SU-DHL-6 (cell line): ENCODE data around the gene OR2A25.

Experiments
- H2AFZ ChIP-seq: fragments of 200-600 bp; sonication (generic); 2 replicates; pipeline ENCODE4 v1.6.1; 2014; ENCODE audit warnings: low read depth, mild to moderate bottlenecking, moderate library complexity, mixed read lengths, antibody characterized with exemption, low read length; ENCODE audit not compliant: severe bottlenecking
- H3F3A ChIP-seq: fragments of 200-600 bp; shearing (Covaris generic); 2 replicates; pipeline ENCODE4 v1.6.0; 2016; ENCODE audit warnings: antibody characterized with exemption, mild to moderate bottlenecking; ENCODE audit not compliant: insufficient read depth
- H3K27ac ChIP-seq: fragments of 200-600 bp; sonication (generic); 2 replicates; pipeline ENCODE4 v1.5.1; 2016; ENCODE audit warnings: low read depth, mild to moderate bottlenecking, low read length, moderate library complexity, mixed read lengths
- H3K27me3 ChIP-seq: fragments of 200-600 bp; sonication (generic), shearing (Covaris generic); 2 replicates; pipeline ENCODE4 v1.6.0; 2014; ENCODE audit warnings: mild to moderate bottlenecking, low read length
- H3K36me3 ChIP-seq: fragments of 200-600 bp; sonication (generic); 2 replicates; pipeline ENCODE4 v1.6.1; 2014; ENCODE audit warnings: mild to moderate bottlenecking, low read length, mixed read lengths
- H3K4me2 ChIP-seq: fragments of 300-600, 200-600 bp; shearing (Covaris generic), sonication (generic); 2 replicates; pipeline ENCODE4 v1.6.0; 2014; ENCODE audit warnings: low read length, low read depth, mild to moderate bottlenecking; ENCODE audit not compliant: poor library complexity, severe bottlenecking
- H3K4me3 ChIP-seq: fragments of 200-600 bp; sonication (generic); 2 replicates; pipeline ENCODE4 v1.5.1; 2014; ENCODE audit warnings: antibody characterized with exemption, low read length, mild to moderate bottlenecking, mixed read lengths; ENCODE audit not compliant: insufficient read depth, poor library complexity, severe bottlenecking
- H3K79me2 ChIP-seq: fragments of 200-600 bp; sonication (generic); 2 replicates; pipeline ENCODE4 v1.6.1; 2014; ENCODE audit warnings: mild to moderate bottlenecking, low read length, moderate library complexity; ENCODE audit not compliant: insufficient read depth
- H3K9ac ChIP-seq: fragments of 200-600 bp; sonication (generic); 2 replicates; pipeline ENCODE4 v1.7.0; 2014; ENCODE audit warnings: mild to moderate bottlenecking, low read length
- H3K9me2 ChIP-seq: fragments of 200-600 bp; sonication (generic); replicated peaks from 2 replicates; pipeline ENCODE4 v1.6.1; 2014; ENCODE audit warnings: low read length; ENCODE audit not compliant: insufficient read depth
- H3K9me3 ChIP-seq: fragments of 200-600 bp; sonication (generic); 2 replicates; pipeline ENCODE4 v1.6.1; 2014; ENCODE audit warnings: low read length, mixed read lengths; ENCODE audit not compliant: insufficient read depth
- H4K20me1 ChIP-seq: fragments of 200-600 bp; sonication (generic); 2 replicates; pipeline ENCODE4 v1.6.1; 2014; ENCODE audit warnings: low read depth, mild to moderate bottlenecking, antibody characterized with exemption, low read length, moderate library complexity, mixed read lengths
- CTCF ChIP-seq: fragments of 200-600 bp; sonication (generic); IDR thresholded peaks from one replicate; pipeline ENCODE4 v1.5.1; 2017; ENCODE audit warnings: antibody characterized with exemption, mild to moderate bottlenecking, low read length, moderate library complexity; ENCODE audit not compliant: insufficient read depth, poor library complexity, severe bottlenecking
- EZH2phosphoT487 ChIP-seq: fragments of 200-600 bp; sonication (generic), shearing (Covaris generic); conservative IDR thresholded peaks from 2 replicates; pipeline ENCODE4 v1.6.1; 2018; ENCODE audit warnings: mild to moderate bottlenecking, antibody characterized with exemption, low read length, moderate library complexity, mixed read lengths

The OR2A25 gene

GRCh38 chr7:144102041-144102440 is 32.4 kb downstream of the OR2A25 start:
- Histone ChIP-seq H3K27me3 (no peaks in the 10 kb centered on the region), H3K79me2 (no peaks in the 10 kb centered on the region), H2AFZ (no peak overlapping the region), H3K27ac (no peak overlapping the region), H3K9ac (no peak overlapping the region), H3K36me3 (no peaks in the 10 kb centered on the region), H3K9me2 (no peaks in the 10 kb centered on the region), H3K4me2 (no peak overlapping the region), H3F3A (no peaks in the 10 kb centered on the region), H3K4me3 (no peak overlapping the region), H3K9me3 (no peaks in the 10 kb centered on the region), H4K20me1 (no peaks in the 10 kb centered on the region)
- TF ChIP-seq EZH2phosphoT487 (no peak), CTCF (no peak)

DNA sequence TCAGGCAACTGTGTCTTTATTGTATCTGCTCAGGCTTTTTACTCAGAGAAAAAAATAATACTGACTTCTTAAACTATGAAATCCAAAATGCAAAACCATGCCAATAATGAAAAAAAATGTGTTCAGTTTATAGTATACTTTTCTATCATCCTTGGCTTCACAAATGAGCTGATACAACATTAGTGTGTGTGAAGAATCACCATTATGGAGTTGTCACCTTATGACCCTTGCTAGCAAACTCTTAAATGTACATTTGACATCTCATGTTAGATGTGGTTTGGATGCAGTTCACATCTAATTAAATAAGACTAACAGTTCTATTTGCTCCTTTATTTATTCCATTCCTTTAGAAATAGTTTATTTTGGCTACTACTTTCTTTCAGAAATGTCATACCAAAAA is 35.6 kb downstream of the OR2A25 start:
- Histone ChIP-seq H3K79me2 (no peaks in the 10 kb centered on the region), H2AFZ (no peak overlapping the region), H3K27ac (no peak overlapping the region), H3F3A (no peaks in the 10 kb centered on the region), H3K4me2 (no peak overlapping the region), H3K9me3 (no peaks in the 10 kb centered on the region), H3K9ac (no peak overlapping the region), H4K20me1 (no peaks in the 10 kb centered on the region), H3K4me3 (no peak overlapping the region), H3K27me3 (no peaks in the 10 kb centered on the region), H3K9me2 (no peaks in the 10 kb centered on the region), H3K36me3 (no peaks in the 10 kb centered on the region)
- TF ChIP-seq EZH2phosphoT487, result no peak
- TF ChIP-seq CTCF, result no peak

DNA sequence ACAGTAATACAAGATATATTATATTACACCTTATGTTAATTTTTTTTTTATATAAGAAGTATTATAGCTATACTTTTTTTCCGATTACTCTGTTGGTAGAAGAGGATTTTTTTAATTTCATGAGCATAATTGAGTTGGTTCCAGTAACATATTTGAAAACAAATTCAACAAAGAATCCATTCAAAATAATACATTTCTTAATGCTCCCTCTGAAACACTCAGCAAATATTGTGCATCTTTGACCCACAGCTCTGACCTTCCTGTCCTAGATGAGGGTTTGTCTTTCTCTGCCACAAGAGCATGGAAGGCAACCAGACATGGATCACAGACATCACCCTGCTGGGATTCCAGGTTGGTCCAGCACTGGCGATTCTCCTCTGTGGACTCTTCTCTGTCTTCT is 39.7 kb downstream of the OR2A25 start, which contains the start of gene OR2A2:
Gene OR2A2 (plus strand): TSS at position 301 of the 400 bp plus-strand sequence. CDS start 0 bp downstream, at position 301.
- H3F3A ChIP-seq, result no peaks in the 10 kb centered on the region
- no peaks in the 10 kb centered on the region for H3K79me2 ChIP-seq
- no peak for TF ChIP-seq EZH2phosphoT487
- TF ChIP-seq CTCF, result no peak
- H4K20me1 ChIP-seq, result no peaks in the 10 kb centered on the region
- H2AFZ ChIP-seq, result no peak within 1 kb of the TSS
- no peak within 1 kb of the TSS for H3K4me3 ChIP-seq
- no peaks in the 10 kb centered on the region for H3K9me2 ChIP-seq
- H3K9ac ChIP-seq, result no peak within 1 kb of the TSS
- no peaks in the 10 kb centered on the region for H3K27me3 ChIP-seq
- H3K36me3 ChIP-seq, result no peaks in the 10 kb centered on the region
- H3K27ac ChIP-seq, result no peak within 1 kb of the TSS
- H3K4me2 ChIP-seq, result no peak within 1 kb of the TSS
- H3K9me3 ChIP-seq, result no peaks in the 10 kb centered on the region
